Gastrocnemius medialis (tissue), 4 donors: ENCODE measurements around the gene KRTAP5-3.

Experiments
- POLR2A ChIP-seq, 2 donors: fragments of 450-650 bp; IDR thresholded peaks; one replicate each; pipeline ENCODE4 v1.6.1; 2017; ENCODE audit warnings: antibody characterized with exemption in 2 of 2, mild to moderate bottlenecking in 2 of 2, moderate library complexity in 2 of 2
- TF ChIP-seq, protein P1 (sequence below), 5 experiments: fragments of 450-650 bp in 3 of 5; fragments of 200-600 bp in 2 of 5; sonication (generic) in 2 of 5; IDR thresholded peaks in 4 of 5; conservative IDR thresholded peaks in 1 of 5; 1 replicate in 4 of 5; 2 replicates in 1 of 5; pipeline ENCODE4 v1.5.1; 2016 to 2019; ENCODE audit warnings: antibody characterized with exemption in 5 of 5, mild to moderate bottlenecking in 3 of 5, moderate library complexity in 3 of 5

DNA sequence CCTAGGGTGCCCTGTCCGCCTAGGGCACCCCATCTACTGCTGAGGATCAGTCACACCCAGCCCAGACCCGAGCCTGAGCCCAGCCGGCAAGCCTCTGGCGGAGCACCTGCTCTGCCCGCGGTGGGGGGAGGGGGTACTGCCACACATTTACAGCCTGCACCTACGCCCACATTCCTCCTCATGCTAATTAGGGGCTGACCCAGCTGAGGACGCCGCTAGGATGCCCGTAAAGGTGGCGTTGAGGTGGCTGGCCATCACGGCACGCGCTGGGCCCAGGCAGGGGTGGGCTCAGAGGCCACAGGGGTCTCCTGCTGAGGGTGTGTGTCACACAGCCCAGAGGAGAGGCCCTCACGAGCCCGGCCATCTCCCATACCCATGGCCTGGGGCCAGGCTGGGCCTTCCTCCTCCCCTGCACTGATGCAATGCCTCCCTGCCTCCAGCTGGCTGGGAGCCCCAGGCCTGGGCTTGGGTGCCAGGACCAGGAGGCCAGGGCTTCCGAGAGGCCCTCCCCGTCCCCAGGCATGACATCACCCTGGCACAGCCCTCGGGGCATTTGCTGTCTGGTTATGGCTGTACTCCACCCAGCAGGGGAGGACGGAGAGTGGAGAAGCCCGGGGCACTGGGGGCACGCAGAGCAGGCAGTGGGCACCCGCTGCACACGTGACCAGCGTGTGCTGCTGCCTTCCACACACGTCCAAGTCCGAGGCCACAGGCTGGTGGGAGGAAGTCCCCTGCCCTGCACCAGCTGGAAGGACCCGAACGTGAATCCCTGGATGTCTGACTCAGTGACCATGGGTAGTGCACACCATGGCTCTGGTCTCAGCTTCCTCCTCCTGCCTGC lies 48.9 kb downstream of the KRTAP5-3 start:
- TF ChIP-seq, protein P1, sequence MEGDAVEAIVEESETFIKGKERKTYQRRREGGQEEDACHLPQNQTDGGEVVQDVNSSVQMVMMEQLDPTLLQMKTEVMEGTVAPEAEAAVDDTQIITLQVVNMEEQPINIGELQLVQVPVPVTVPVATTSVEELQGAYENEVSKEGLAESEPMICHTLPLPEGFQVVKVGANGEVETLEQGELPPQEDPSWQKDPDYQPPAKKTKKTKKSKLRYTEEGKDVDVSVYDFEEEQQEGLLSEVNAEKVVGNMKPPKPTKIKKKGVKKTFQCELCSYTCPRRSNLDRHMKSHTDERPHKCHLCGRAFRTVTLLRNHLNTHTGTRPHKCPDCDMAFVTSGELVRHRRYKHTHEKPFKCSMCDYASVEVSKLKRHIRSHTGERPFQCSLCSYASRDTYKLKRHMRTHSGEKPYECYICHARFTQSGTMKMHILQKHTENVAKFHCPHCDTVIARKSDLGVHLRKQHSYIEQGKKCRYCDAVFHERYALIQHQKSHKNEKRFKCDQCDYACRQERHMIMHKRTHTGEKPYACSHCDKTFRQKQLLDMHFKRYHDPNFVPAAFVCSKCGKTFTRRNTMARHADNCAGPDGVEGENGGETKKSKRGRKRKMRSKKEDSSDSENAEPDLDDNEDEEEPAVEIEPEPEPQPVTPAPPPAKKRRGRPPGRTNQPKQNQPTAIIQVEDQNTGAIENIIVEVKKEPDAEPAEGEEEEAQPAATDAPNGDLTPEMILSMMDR (IDR thresholded peaks at IDR 0.05 in 4 of 5, conservative IDR thresholded peaks at IDR 0.05 in 1 of 5) = peak in 2 of 5 experiments; percentile 26 to 27
- TF ChIP-seq POLR2A (IDR thresholded peaks at IDR 0.05) = peak in 1 of 2 donors; percentile 43
